NK-92 (cell line): ENCODE results near the gene APOL5.
"Not testable (repeated sequence)": the region's sequence is repeated elsewhere in the genome, so short reads cannot be mapped to it uniquely, and the experiment has no call there.

Experiments
- DNase-seq: peaks from one replicate; lab custom pipeline; 2025; ENCODE audit not compliant: unreplicated experiment; lab: John Stamatoyannopoulos, UW

The APOL5 gene

DNA sequence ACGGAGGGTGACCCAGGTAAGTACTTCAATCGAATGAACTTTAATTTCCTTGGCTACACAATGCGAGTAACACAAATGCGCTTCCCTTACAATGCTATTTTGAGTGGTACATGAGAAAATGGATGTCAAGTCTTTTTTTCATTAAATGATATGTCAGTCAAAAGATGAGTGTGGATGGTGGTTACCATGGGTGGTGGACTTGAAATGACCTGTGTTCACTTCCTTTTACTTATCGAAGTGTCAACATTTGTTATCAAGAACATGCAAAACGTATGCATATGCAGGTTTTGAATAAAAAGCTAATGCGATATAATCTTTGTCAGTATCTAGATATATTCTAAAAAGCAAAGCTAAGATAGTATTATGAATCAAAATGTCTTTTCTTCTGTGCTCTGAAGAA, 8.8 kb upstream of the APOL5 start:
- DNase-seq, result no peak

DNA sequence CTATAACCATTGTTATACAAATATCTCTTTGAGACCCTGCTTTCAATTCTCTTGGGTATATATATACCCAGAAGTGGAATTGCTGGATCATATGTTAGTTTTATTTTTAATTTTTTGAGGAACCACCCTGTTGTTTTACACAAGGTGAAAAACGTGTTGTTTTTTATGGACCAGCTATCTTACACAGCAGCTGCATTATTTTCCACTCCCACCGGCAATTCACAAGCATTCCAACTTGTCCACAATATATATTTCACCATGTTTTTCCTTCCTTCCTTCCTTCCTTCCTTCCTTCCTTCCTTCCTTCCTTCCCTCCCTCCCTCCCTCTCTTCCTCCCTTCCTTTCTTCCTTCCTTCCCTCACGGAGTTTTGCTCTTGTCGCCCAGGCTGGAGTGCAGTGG, 6.3 kb upstream of the APOL5 start:
- DNase-seq, result no peak

DNA sequence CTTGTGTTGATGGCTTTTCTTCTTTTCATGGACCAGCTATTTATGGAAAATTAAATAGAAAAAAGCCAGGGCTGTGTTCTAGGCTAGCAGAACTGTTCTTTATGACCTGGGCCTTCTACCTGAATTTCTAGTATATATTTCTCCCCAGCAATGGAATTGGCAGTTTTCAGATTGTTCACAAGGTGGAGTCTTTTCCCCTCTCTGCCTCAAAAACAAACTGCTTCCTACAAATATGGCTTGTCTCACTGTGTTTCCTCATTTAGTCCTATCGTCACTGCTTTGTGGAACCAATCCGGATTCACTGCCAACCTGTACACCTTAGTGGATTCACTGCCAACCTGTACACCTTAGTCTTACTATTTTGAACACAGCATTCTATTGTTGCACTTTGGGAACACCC, 5.0 kb upstream of the APOL5 start:
- no peak for DNase-seq

DNA sequence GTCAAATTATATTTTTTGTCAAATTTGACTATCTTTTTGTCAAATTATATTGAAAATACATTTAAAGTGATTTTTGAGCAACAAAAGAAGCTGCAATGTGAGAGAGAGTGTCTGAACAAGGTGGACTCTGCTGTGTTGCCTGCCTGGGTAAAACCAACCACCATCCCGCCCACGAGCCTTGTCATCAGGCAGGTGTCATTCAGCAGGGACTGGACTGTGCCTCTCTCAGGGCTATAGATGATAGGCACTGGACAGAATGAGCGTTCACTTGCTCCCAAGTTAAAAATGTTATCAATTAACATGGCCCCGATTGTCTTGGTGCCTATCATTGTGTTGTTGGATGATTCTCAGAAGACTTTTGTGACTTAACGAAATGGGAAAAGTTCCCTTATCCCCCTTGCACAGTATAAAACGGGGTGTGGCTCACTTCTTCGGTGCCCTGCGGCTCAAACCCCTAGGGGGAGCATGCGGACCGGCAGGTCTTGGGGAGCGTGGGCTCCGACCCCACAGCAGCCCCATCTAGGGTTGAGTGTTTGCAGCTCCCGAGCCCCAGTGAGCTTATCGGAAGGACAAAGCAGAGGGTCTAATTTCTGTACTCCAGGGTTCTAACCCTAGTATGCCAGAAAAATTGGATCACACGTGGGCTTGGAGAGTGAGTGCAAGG, 1.7 kb downstream of the APOL5 start:
- no peak for DNase-seq

GRCh38 chr22:35721960-35722359, 4.3 kb downstream of the APOL5 start:
- no peak for DNase-seq

GRCh38 chr22:35725521-35725920, 7.8 kb downstream of the APOL5 start:
- no peak for DNase-seq

DNA sequence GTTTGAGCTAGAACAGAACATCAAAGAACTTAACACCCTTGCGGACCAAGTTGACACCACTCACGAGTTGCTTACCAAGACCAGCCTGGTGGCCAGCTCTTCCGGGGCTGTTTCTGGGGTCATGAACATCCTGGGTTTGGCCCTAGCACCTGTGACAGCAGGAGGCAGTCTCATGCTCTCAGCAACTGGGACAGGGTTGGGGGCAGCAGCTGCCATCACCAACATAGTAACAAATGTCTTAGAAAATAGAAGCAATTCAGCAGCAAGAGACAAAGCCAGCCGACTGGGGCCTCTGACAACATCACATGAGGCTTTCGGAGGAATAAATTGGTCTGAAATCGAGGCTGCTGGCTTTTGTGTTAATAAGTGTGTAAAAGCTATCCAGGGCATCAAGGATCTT, 8.7 kb downstream of the APOL5 start:
- no peak for DNase-seq

- DNase-seq, result no peak
These were observed 9.3 kb downstream of the APOL5 start for GRCh38 chr22:35726933-35727332.

DNA sequence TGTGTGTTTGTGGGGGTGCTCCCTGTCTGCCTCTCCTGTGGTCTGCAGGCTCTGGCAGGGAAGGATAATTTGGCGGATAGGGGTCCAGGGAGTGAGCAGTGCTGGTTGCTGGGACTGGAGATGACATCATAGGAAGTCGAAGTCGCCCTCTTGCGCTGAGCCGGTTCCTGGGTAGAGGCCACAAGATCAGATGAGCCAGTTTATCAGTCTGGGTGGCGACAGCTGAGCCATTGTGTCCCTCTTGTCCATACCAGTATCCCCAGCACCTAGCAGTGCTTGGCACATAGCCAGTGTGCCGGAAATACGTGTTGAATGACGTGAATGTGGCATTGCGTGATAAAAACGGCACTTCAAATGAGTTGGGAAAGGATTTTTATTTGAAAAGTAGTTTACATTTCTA, 9.8 kb downstream of the APOL5 start:
- DNase-seq, result no peak

- DNase-seq, result no peak
These were observed 11.1 kb downstream of the APOL5 start for GRCh38 chr22:35728639-35729308.

DNA sequence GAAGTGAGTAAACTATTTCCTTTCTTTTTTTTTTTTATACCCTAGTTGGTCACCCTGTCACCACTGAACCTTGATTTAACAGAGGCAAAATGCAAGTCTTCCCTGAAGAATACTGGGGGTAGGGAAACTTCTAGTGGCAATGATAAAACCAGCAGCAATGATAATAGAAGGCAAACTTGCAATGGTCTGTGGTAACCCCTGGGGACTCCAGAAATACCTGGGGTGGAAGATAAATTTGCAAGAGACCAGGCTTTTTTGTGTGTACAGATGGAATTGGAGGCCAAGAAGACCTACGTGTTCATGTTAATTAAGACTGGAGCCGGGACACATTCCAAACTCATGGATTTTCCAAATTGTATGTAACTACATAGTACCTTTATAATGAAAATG, 11.6 kb downstream of the APOL5 start:
- no peak for DNase-seq

DNA sequence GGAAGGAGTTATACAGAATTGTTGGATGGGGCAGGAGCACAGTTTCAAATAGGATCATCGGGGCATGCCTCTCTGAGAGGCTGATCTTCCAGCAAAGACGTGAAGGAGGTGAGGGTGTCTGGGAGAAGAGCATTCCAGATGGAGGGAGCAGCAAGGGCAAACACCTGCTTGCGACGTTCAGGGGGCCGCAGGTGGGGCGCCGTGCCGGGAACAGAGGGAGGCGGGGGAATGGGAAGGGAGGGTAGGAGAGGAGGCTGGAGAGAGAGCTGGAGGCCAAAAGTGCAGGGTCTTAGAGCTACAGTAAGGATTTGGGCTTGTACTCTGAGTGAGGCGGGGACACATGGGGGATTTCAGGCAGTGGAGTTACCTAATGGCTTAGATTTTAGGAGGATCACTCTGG, 13.6 kb downstream of the APOL5 start:
- DNase-seq, result no peak

- DNase-seq, result no peak
These were observed 14.4 kb downstream of the APOL5 start for GRCh38 chr22:35732116-35732515.

DNA sequence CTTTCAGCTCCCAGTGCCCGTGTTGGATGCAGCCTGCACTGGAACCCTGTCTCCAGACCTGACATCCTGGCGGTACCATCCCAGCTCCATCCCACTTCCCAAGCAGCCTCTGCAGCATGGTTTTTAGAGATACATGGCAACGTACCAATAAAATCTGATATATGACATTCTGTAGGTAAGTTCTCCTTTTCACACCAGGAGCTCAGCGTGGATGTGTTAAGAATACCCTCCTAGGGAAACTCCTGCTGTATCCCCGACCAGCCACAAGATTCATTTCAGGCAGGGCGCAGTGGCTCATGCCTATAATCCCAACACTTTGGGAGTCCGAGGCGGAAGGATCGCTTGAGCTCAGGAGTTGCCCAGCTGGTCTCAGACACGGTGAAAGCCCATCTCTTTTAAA, 15.4 kb downstream of the APOL5 start:
- no peak for DNase-seq

DNA sequence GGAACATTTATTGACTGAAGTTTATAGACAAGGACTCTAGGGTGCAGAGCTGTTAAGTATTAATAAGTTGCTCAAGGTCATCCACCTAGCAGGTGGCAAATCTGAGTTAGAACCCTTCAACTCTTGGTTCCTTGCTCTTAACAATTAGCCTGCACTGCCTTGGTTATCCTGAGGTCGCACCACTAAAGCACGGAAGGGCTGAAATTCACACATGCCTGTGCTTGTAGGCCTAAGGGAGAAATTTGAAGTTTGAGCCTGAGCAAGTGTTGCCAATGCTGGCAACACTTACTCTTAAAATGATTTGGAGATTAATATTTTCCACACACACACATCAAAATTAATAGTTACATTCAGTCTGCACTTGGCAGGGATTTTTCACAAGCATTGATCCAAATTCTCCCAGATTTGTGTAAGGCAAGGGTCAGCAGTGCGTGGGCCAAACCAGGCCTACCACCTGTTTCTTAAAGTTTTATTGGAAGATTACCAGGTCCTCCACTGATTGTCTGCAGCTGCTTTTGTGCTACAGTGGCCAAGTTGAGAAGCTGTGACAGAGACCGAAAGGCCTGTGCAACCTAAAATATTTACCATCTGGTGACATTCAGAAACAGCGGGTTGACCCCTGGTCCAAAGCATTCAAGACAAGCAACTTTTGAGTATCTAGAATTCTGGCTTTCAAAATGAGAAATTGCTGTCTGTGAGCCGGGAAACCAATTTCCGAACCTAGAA, 16.3 kb downstream of the APOL5 start:
- DNase-seq, result no peak

GRCh38 chr22:35734517-35734827, 16.8 kb downstream of the APOL5 start:
- no peak for DNase-seq

GRCh38 chr22:35735542-35735941, 17.9 kb downstream of the APOL5 start:
- no peak for DNase-seq

GRCh38 chr22:35736166-35736565, 18.5 kb downstream of the APOL5 start:
- no peak for DNase-seq

DNA sequence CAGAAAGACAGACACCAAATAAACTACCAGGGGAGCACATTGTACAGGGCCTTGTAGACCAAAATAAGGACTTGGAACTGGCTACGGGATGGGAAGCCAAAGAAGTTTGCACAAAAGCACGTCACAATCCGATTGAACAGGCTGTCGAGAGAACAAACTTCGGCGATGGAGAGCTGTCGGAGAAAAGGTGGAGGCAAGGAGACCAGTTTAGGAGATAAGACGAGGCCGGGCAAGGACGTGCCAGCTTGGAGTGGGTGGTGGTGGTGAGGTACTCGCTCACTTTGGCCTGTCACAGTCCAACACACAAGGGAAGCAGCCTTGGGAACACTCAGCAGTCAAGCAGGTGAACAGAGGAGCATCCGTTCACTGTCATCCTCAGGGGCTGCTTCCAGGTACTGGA, 19.0 kb downstream of the APOL5 start:
- no peak for DNase-seq

DNA sequence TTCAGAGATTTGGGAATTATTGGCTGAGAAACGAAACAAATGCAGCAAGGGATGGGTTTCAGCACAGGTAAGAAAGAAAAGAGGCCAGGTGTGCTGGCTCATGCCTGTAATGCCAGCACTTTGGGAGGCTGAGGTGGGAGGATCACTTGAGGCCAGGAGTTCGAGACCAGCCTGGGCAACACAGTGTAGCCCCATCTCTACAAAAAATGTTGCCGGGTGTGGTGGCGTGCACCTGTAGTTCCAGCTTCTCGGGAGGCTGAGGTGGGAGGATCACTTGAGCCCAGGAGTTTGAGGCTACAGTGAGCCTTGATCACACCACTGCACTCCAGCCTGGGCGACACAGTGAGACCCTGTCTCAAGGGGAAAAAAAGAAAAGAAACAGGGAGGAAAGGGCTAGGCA, 20.2 kb downstream of the APOL5 start:
- not testable (repeated sequence) for DNase-seq

DNA sequence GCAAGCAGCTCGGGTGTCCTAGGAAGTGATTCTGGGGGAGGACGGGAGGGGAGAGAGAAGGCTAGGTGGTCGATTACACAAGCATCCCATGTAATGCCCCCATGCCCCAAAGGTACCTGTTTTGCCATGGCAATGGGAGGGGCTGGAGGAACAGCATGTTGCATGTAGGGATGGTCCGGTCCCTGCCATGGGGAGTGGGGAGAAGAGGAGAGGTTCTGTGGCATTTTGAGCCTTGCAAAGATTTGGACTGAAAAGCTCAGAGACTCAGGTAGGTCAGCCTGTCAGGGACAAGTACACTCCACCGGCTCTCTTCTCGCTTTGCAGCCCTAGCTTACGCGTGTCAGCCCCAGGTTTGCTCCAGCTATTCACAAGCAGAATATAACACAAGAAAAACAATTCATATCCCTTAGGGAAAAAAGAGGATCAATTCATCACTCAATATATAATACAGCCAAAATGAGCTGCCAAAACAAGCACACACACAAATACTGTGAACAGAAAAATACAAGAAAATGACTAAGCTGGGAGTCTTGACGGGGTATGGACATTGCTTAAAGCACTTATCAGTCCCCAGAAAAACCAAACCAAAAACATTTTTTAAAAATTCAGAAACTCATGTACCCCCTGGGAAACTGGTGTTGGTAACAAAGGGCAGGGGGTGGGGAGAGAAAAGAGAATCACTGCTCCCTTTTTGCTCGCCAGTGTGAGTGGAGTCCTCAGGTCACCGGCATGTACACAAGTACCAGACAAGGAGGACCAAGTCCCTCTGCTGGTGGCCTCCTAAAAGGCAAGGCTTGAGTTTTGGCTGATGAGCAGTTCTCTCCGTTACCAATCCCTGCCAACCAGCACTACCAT, 21.6 kb downstream of the APOL5 start:
- DNase-seq, result no peak

GRCh38 chr22:35739931-35740380, 22.3 kb downstream of the APOL5 start:
- DNase-seq, result no peak
